GM12891 (cell line): ENCODE measurements around the gene CSNK1E.

Experiments used
- POLR2A ChIP-seq: IDR thresholded peaks from 2 replicates; pipeline ENCODE4 v1.6.1; 2011; ENCODE audit warnings: low read depth, low read length, control low read depth
- POLR2AphosphoS5 ChIP-seq: IDR thresholded peaks from 2 replicates; pipeline ENCODE4 v1.6.1; 2011; ENCODE audit warnings: low read depth, low read length, control low read depth
- POU2F2 ChIP-seq: IDR thresholded peaks from 2 replicates; pipeline ENCODE4 v1.6.1; 2011; ENCODE audit warnings: low read depth, mild to moderate bottlenecking, control low read depth, low read length, moderate library complexity
- SPI1 ChIP-seq: IDR thresholded peaks from 2 replicates; pipeline ENCODE4 v1.6.1; 2011; ENCODE audit warnings: low read depth, low read length, control low read depth
- TAF1 ChIP-seq: IDR thresholded peaks from 2 replicates; pipeline ENCODE4 v1.6.1; 2011; ENCODE audit warnings: low read depth, low read length, control low read depth

DNA sequence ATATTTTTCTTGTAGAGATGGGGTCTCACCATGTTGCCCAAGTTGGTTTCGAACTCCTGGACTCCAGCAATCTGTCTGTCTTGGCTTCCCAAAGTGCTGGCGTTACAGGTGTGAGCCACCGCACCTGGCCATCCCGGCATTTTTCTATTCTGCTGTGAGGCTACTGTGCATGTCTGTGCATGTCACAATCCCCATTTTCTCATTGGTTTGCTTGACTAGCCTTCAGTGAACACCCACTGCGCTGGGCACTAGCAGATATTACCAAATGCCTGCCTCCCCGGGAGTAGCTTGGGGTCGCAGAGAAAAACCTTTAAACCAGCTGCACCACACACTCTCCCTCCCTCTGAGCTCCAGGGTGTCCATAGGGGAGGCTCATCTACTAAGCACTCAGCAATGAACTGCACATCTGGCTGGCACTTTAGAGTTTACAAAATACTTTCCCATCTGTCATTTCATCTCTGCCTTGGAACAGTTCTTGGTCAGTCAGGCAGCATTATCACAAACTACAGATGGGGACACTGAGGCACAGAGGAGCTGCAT is 4.9 kb downstream of the CSNK1E start:
- TF ChIP-seq TAF1 (no peak), POLR2A (no peak), POLR2AphosphoS5 (no peak), POU2F2 (no peak), SPI1 (no peak)
